ENCODE data around the gene TTC6.

Gene TTC6

DNA sequence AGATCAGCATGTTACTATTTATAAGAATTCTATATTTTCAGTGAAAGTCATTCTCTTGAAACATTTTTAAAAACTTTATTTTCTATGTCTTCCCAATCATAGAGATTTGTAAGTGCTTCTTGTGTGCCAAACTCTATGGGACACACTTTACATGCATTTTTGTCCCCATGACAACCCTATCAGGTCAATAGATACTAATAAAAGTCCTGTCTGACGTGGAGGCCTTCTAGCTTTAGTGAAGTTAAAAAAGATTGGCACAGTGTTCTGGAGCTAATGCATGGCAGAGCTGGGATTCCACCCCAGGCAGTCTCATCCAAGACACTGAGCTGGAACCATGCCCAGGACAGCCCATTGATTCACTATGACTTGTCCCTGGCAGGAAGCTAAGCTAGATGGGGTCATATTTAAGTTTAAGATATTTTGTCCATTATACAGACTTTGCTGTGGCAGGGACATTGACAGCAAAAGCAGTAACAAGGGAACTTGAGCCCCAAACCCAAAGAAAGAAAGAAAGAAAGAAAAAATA lies 28.1 kb downstream of the TTC6 start:
- TF ChIP-seq, protein P1, sequence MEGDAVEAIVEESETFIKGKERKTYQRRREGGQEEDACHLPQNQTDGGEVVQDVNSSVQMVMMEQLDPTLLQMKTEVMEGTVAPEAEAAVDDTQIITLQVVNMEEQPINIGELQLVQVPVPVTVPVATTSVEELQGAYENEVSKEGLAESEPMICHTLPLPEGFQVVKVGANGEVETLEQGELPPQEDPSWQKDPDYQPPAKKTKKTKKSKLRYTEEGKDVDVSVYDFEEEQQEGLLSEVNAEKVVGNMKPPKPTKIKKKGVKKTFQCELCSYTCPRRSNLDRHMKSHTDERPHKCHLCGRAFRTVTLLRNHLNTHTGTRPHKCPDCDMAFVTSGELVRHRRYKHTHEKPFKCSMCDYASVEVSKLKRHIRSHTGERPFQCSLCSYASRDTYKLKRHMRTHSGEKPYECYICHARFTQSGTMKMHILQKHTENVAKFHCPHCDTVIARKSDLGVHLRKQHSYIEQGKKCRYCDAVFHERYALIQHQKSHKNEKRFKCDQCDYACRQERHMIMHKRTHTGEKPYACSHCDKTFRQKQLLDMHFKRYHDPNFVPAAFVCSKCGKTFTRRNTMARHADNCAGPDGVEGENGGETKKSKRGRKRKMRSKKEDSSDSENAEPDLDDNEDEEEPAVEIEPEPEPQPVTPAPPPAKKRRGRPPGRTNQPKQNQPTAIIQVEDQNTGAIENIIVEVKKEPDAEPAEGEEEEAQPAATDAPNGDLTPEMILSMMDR (IDR thresholded peaks at IDR 0.05; ENCODE audit: extremely low read depth, insufficient read depth, missing control alignments) = no peak
- no peak for DNase-seq (ENCODE audit: low spot score)
- in situ Hi-C loops (cut with MboI; ENCODE audit: low pct_unique_long_range_greater_than_20kb, low sequenced_read_pairs, unreplicated experiment) = no loop called here

DNA sequence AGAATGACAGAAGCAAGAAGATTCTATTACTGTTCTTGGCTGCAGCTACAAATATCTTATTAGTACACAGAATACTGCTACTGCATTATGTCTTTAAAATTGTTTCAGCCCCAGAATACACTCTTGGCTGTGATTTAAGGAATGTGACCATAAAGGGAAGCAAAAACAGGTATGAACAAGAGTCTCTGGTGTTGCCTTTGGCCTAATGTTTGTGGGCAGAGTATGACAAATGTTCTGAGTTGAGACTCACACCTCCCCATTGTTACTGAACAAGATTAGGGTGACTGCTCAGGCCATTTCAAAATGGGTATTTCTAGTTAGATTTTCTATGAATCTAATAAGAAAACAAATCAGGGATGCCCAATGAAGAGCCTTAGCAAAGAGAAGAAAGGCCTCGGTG lies 28.5 kb downstream of the TTC6 start:
- TF ChIP-seq, protein P1 (IDR thresholded peaks at IDR 0.05; ENCODE audit: extremely low read depth, insufficient read depth, missing control alignments) = no peak
- in situ Hi-C loops (cut with MboI; ENCODE audit: low pct_unique_long_range_greater_than_20kb, low sequenced_read_pairs, unreplicated experiment) = no loop called here
- no peak for DNase-seq (ENCODE audit: low spot score)

DNA sequence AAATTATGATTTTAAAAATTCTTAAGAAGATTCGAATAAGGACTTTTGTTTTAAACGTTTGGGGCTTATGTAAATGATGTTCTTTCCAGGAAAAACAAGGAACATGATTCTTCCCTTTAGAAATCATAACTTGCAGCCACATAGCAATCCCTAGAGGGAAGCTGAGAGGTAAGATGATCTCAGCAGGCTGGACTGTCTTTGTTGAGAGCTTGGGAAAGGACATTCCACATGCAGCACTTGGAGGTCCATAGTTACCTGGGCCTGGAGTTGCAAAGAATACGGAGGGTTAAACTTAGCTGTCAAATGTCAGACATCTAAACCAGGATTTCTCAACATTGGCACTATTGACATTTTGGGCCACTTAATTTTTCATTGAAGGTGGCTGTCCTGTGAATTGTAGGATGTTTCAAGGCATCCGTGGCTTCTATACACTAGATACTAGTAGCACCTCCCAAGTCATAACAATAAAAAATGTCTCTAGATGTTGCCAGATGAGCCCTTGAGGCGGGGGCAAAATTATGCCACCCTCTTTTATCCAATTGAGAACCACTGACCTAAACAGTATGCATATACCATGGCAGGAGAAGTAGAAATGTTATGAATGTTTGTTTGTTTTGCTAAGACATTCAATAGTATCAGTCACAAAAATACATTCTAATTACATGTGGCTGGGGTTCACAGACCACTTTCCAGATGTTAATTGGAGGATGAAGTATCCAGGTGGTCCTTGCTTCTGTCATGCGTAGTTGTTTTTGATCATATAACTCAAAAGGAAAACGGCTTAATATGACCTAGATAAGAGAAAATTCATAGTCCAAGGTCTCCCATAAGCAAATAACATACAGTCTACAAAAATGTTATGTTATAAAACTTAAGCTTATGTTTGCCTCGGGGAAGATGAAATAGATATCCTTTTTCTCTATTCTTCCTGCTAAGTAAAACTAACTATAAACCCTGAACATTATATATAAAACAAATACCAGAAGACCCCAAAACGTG lies 30.5 kb downstream of the TTC6 start:
- in situ Hi-C loops (cut with MboI; ENCODE audit: low pct_unique_long_range_greater_than_20kb, low sequenced_read_pairs, unreplicated experiment) = no loop called here

DNA sequence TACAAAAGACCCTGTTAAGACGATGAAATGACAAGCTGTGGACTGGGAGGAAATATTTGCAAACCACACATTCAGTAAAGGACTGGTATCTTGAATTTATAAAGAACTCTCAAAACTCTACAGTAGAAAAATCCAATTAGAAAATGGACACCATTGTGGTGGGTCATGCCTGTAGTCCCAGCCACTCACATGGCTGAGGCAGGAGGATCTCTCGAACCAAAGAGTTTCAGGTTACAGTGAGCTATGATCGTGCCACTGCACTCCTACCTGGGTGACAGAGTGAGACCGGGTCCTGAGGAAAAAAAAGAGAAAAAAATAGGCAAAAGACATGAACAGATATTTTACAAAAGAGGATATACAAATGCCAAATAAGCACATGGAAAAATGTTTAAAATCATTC lies 41.9 kb downstream of the TTC6 start:
- DNase-seq (ENCODE audit: low spot score) = no peak
- in situ Hi-C loops (cut with MboI; ENCODE audit: low pct_unique_long_range_greater_than_20kb, low sequenced_read_pairs, unreplicated experiment) = no loop called here
- TF ChIP-seq, protein P1 (IDR thresholded peaks at IDR 0.05; ENCODE audit: extremely low read depth, insufficient read depth, missing control alignments) = no peak

More for the DNA sequence above, 30.5 kb downstream of the TTC6 start:
- no peak for DNase-seq (ENCODE audit: low spot score)
- TF ChIP-seq, protein P1 (IDR thresholded peaks at IDR 0.05; ENCODE audit: extremely low read depth, insufficient read depth, missing control alignments) = no peak

DNA sequence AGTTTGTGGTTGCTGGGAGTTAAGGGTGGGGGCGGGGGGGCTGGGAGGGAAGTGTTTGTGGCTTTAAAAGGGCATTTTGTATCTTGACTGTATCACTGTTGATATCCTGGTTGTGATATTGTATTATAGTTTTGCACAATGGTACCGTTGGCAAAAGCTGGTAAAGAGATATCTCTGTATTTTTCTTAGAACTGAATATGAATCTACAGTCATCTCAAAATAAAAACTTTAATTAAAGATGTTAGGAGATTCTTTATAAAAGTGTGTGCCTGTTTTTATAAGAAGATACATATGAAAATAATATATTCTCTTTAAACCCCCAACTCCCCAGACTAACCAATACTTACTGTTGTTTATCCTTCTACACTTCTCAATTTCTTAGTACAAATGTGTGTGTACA lies 43.2 kb downstream of the TTC6 start:
- TF ChIP-seq, protein P1 (IDR thresholded peaks at IDR 0.05; ENCODE audit: extremely low read depth, insufficient read depth, missing control alignments) = no peak
- in situ Hi-C loops (cut with MboI; ENCODE audit: low pct_unique_long_range_greater_than_20kb, low sequenced_read_pairs, unreplicated experiment) = no loop called here
- no peak for DNase-seq (ENCODE audit: low spot score)

DNA sequence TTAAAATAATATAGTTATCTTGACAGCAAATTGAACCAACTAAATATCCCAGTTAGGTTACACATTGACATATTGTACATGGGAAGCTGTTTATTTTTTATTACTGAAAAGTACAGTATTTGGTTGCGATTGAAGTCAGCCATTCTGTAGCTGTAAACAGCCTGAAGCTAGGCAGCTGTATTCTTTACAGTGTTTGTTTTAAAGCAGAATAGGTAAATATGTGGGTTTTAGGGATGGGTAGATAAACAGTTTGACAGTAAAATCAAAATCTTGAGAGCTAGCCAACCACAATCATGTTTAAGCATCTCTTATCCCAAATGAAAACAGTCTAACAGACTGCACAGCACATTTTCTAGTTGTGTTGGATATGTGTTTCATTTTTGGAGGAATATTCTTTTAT lies 45.7 kb downstream of the TTC6 start:
- TF ChIP-seq, protein P1 (IDR thresholded peaks at IDR 0.05; ENCODE audit: extremely low read depth, insufficient read depth, missing control alignments) = no peak
- in situ Hi-C loops (cut with MboI; ENCODE audit: low pct_unique_long_range_greater_than_20kb, low sequenced_read_pairs, unreplicated experiment) = no loop called here
- DNase-seq (ENCODE audit: low spot score) = no peak

Data from GM13977 (cell line).